A673 (cell line): ENCODE results near the gene DIAPH1. TPM values are rescaled to one million over a fixed set of nuclear protein-coding genes. Genes with fewer than 3 reads are reported as not detected.

Experiments
- BruUV-seq: library from RNA; stranded (reverse); fragments of 400-500 nt; replicated peaks from 2 replicates; lab custom pipeline; 2021; lab: Mats Ljungman, UMichigan
- CTCF ChIA-PET: fragments of 300-600 bp; sonication (Branson Sonifier 250); formaldehyde crosslinking; loops from one replicate; lab custom pipeline; 2022; ENCODE audit warnings: antibody characterized with exemption; lab: Charles Lee
- POLR2A ChIA-PET: fragments of 300-600 bp; sonication (Branson Sonifier 250); formaldehyde crosslinking; loops from one replicate; lab custom pipeline; 2022; ENCODE audit warnings: antibody characterized with exemption; ENCODE audit not compliant: low non-redundant PET; lab: Charles Lee
- DNase-seq: peaks from one replicate; pipeline ENCODE4 v3.0.0-alpha.2; 2015; ENCODE audit warnings: low spot score
- H3K27ac ChIP-seq: fragments of 200-600 bp; sonication (generic); 2 replicates; pipeline ENCODE4 v1.5.1; 2016; ENCODE audit warnings: mixed run types, low read depth, mild to moderate bottlenecking, mixed read lengths, antibody characterized with exemption, low read length; ENCODE audit not compliant: poor library complexity, severe bottlenecking
- H3K27me3 ChIP-seq: fragments of 200-600 bp; sonication (generic); replicated peaks from 2 replicates; pipeline ENCODE4 v1.6.1; 2017; ENCODE audit warnings: mixed run types, low read depth, mild to moderate bottlenecking, mixed read lengths, antibody characterized with exemption, low read length; ENCODE audit not compliant: insufficient read depth, poor library complexity
- H3K36me3 ChIP-seq: fragments of 200-600 bp; sonication (generic); 2 replicates; pipeline ENCODE4 v1.6.1; 2016; ENCODE audit warnings: mixed run types, mild to moderate bottlenecking, mixed read lengths, antibody characterized with exemption, low read length; ENCODE audit not compliant: insufficient read depth, poor library complexity, severe bottlenecking
- H3K4me1 ChIP-seq: fragments of 200-600 bp; sonication (generic); 2 replicates; pipeline ENCODE4 v1.6.1; 2017; ENCODE audit warnings: mixed run types, mild to moderate bottlenecking, mixed read lengths, antibody characterized with exemption, low read length; ENCODE audit not compliant: insufficient read depth, poor library complexity, severe bottlenecking
- H3K4me3 ChIP-seq: fragments of 200-600 bp; sonication (generic); 2 replicates; pipeline ENCODE4 v1.5.1; 2016; ENCODE audit warnings: low read depth, mixed run types, mild to moderate bottlenecking, mixed read lengths, low read length; ENCODE audit not compliant: poor library complexity, severe bottlenecking
- H3K9me3 ChIP-seq: fragments of 200-600 bp; sonication (generic); 2 replicates; pipeline ENCODE4 v1.6.1; 2016; ENCODE audit warnings: mixed run types, low read depth, mild to moderate bottlenecking, mixed read lengths, antibody characterized with exemption, low read length; ENCODE audit not compliant: poor library complexity, severe bottlenecking
- CTCF ChIP-seq: fragments of 300-800, 200-600 bp; sonication (generic); conservative IDR thresholded peaks from 2 replicates; pipeline ENCODE4 v1.5.1; 2017; ENCODE audit warnings: low read depth, mild to moderate bottlenecking, antibody characterized with exemption, low read length, moderate library complexity, mixed read lengths
- EZH2 ChIP-seq: fragments of 200-600 bp; sonication (generic); IDR thresholded peaks from 2 replicates; pipeline ENCODE4 v1.6.1; 2017; ENCODE audit warnings: borderline replicate concordance, low read depth, mild to moderate bottlenecking, mixed read lengths, antibody characterized with exemption, low read length; ENCODE audit not compliant: poor library complexity, severe bottlenecking
- intact Hi-C: fragments of 100-400 bp; cut with micrococcal nuclease; formaldehyde crosslinking; loops from one replicate; pipeline ENCODE4 v1.10.0; 2022; ENCODE audit not compliant: unreplicated experiment
- total RNA-seq: library from RNA; stranded (reverse); gene quantifications from 2 replicates; pipeline ENCODE4 v1.2.3, GENCODE V29; 2021

DIAPH1 gene
- total RNA-seq, 1 experiment from 2014 or later = 109 TPM

GRCh38 chr5:141647851-141648250 lies 29.1 kb upstream of the DIAPH1 start:
- Histone ChIP-seq H3K4me3 (no peak overlapping the region), H3K4me1 (no peaks in the 10 kb centered on the region), H3K9me3 (no peaks in the 10 kb centered on the region), H3K27me3 (no peaks in the 10 kb centered on the region), H3K36me3 (no peaks in the 10 kb centered on the region), H3K27ac (no peak overlapping the region)
- CTCF ChIA-PET = interaction anchor here (0.6 kb wide), 1 partner anchor 29 kb away, joined by 3 read pairs; the partner anchor contains the start of gene DIAPH1
- intact Hi-C loops = no loop called here
- no TSS peak for BruUV-seq
- POLR2A ChIA-PET = no interaction called here
- no peak for TF ChIP-seq EZH2
- no peak for TF ChIP-seq CTCF
- DNase-seq = no peak

GRCh38 chr5:141647242-141647641 lies 28.4 kb upstream of the DIAPH1 start:
- intact Hi-C loops = no loop called here
- H3K27ac ChIP-seq = no peak overlapping the region
- no peaks in the 10 kb centered on the region for H3K27me3 ChIP-seq
- POLR2A ChIA-PET = no interaction called here
- no peaks in the 10 kb centered on the region for H3K36me3 ChIP-seq
- DNase-seq = no peak
- CTCF ChIA-PET = no interaction called here
- H3K4me3 ChIP-seq = no peak overlapping the region
- TF ChIP-seq CTCF = no peak
- no peak for TF ChIP-seq EZH2
- H3K4me1 ChIP-seq = no peaks in the 10 kb centered on the region
- no peaks in the 10 kb centered on the region for H3K9me3 ChIP-seq
- no TSS peak for BruUV-seq

DNA sequence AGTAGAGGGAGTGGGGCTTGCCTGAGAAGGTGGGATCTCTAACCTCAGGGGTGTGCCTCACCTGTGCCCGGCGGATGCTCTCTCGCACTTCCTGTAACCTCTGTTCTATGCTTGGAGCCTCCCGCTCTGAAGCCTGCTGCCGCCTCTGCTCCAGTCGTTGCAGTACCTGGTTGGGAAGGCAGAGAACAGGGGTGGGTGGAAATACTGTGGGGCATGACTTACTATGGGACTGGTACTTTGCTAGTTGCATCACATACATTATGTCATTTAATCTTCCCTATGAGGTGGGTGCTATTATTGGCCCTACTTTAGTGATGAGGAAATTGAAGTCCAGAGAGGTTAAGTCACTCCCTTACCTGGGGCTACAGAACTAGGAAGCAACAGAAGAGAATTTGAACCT lies 27.2 kb upstream of the DIAPH1 start:
- no peaks in the 10 kb centered on the region for H3K27me3 ChIP-seq
- POLR2A ChIA-PET = no interaction called here
- H3K9me3 ChIP-seq = no peaks in the 10 kb centered on the region
- BruUV-seq = no TSS peak
- DNase-seq = no peak
- CTCF ChIA-PET = no interaction called here
- TF ChIP-seq EZH2 (no peak), CTCF (no peak)
- intact Hi-C loops = no loop called here
- no peak overlapping the region for H3K4me3 ChIP-seq
- no peaks in the 10 kb centered on the region for H3K4me1 ChIP-seq
- H3K27ac ChIP-seq = no peak overlapping the region
- H3K36me3 ChIP-seq = no peaks in the 10 kb centered on the region
